SU-DHL-6 (cell line): ENCODE results near the gene PTPN11.

ENCODE experiments used
- H2AFZ ChIP-seq: fragments of 200-600 bp; sonication (generic); 2 replicates; pipeline ENCODE4 v1.6.1; 2014; ENCODE audit warnings: low read depth, mild to moderate bottlenecking, moderate library complexity, mixed read lengths, antibody characterized with exemption, low read length; ENCODE audit not compliant: severe bottlenecking
- H3F3A ChIP-seq: fragments of 200-600 bp; shearing (Covaris generic); 2 replicates; pipeline ENCODE4 v1.6.0; 2016; ENCODE audit warnings: antibody characterized with exemption, mild to moderate bottlenecking; ENCODE audit not compliant: insufficient read depth
- H3K27ac ChIP-seq: fragments of 200-600 bp; sonication (generic); 2 replicates; pipeline ENCODE4 v1.5.1; 2016; ENCODE audit warnings: low read depth, mild to moderate bottlenecking, low read length, moderate library complexity, mixed read lengths
- H3K27me3 ChIP-seq: fragments of 200-600 bp; sonication (generic), shearing (Covaris generic); 2 replicates; pipeline ENCODE4 v1.6.0; 2014; ENCODE audit warnings: mild to moderate bottlenecking, low read length
- H3K36me3 ChIP-seq: fragments of 200-600 bp; sonication (generic); 2 replicates; pipeline ENCODE4 v1.6.1; 2014; ENCODE audit warnings: mild to moderate bottlenecking, low read length, mixed read lengths
- H3K4me2 ChIP-seq: fragments of 300-600, 200-600 bp; shearing (Covaris generic), sonication (generic); 2 replicates; pipeline ENCODE4 v1.6.0; 2014; ENCODE audit warnings: low read length, low read depth, mild to moderate bottlenecking; ENCODE audit not compliant: poor library complexity, severe bottlenecking
- H3K4me3 ChIP-seq: fragments of 200-600 bp; sonication (generic); 2 replicates; pipeline ENCODE4 v1.5.1; 2014; ENCODE audit warnings: antibody characterized with exemption, low read length, mild to moderate bottlenecking, mixed read lengths; ENCODE audit not compliant: insufficient read depth, poor library complexity, severe bottlenecking
- H3K79me2 ChIP-seq: fragments of 200-600 bp; sonication (generic); 2 replicates; pipeline ENCODE4 v1.6.1; 2014; ENCODE audit warnings: mild to moderate bottlenecking, low read length, moderate library complexity; ENCODE audit not compliant: insufficient read depth
- H3K9ac ChIP-seq: fragments of 200-600 bp; sonication (generic); 2 replicates; pipeline ENCODE4 v1.7.0; 2014; ENCODE audit warnings: mild to moderate bottlenecking, low read length
- H3K9me2 ChIP-seq: fragments of 200-600 bp; sonication (generic); replicated peaks from 2 replicates; pipeline ENCODE4 v1.6.1; 2014; ENCODE audit warnings: low read length; ENCODE audit not compliant: insufficient read depth
- H3K9me3 ChIP-seq: fragments of 200-600 bp; sonication (generic); 2 replicates; pipeline ENCODE4 v1.6.1; 2014; ENCODE audit warnings: low read length, mixed read lengths; ENCODE audit not compliant: insufficient read depth
- H4K20me1 ChIP-seq: fragments of 200-600 bp; sonication (generic); 2 replicates; pipeline ENCODE4 v1.6.1; 2014; ENCODE audit warnings: low read depth, mild to moderate bottlenecking, antibody characterized with exemption, low read length, moderate library complexity, mixed read lengths
- EZH2phosphoT487 ChIP-seq: fragments of 200-600 bp; sonication (generic), shearing (Covaris generic); conservative IDR thresholded peaks from 2 replicates; pipeline ENCODE4 v1.6.1; 2018; ENCODE audit warnings: mild to moderate bottlenecking, antibody characterized with exemption, low read length, moderate library complexity, mixed read lengths
- TF ChIP-seq, protein P1 (sequence below): fragments of 200-600 bp; sonication (generic); IDR thresholded peaks from one replicate; pipeline ENCODE4 v1.5.1; 2017; ENCODE audit warnings: antibody characterized with exemption, mild to moderate bottlenecking, low read length, moderate library complexity; ENCODE audit not compliant: insufficient read depth, poor library complexity, severe bottlenecking

Gene PTPN11

GRCh38 chr12:112528521-112528920 is 109.8 kb downstream of the PTPN11 start:
- Histone ChIP-seq H3K4me2 (no peak overlapping the region), H3K9me3 (no peaks in the 10 kb centered on the region), H3K9ac (no peak overlapping the region), H3K27me3 (no peaks in the 10 kb centered on the region), H3F3A (no peaks in the 10 kb centered on the region), H3K4me3 (no peak overlapping the region), H3K79me2 (no peaks in the 10 kb centered on the region), H3K36me3 (no peaks in the 10 kb centered on the region), H3K27ac (no peak overlapping the region), H3K9me2 (no peaks in the 10 kb centered on the region), H2AFZ (no peak overlapping the region), H4K20me1 (no peaks in the 10 kb centered on the region; the same call in 1 of the 2 replicates)
- TF ChIP-seq EZH2phosphoT487 = no peak
- TF ChIP-seq, protein P1, sequence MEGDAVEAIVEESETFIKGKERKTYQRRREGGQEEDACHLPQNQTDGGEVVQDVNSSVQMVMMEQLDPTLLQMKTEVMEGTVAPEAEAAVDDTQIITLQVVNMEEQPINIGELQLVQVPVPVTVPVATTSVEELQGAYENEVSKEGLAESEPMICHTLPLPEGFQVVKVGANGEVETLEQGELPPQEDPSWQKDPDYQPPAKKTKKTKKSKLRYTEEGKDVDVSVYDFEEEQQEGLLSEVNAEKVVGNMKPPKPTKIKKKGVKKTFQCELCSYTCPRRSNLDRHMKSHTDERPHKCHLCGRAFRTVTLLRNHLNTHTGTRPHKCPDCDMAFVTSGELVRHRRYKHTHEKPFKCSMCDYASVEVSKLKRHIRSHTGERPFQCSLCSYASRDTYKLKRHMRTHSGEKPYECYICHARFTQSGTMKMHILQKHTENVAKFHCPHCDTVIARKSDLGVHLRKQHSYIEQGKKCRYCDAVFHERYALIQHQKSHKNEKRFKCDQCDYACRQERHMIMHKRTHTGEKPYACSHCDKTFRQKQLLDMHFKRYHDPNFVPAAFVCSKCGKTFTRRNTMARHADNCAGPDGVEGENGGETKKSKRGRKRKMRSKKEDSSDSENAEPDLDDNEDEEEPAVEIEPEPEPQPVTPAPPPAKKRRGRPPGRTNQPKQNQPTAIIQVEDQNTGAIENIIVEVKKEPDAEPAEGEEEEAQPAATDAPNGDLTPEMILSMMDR = no peak

GRCh38 chr12:112530941-112531340 is 112.2 kb downstream of the PTPN11 start:
- no peaks in the 10 kb centered on the region for H4K20me1 ChIP-seq
- no peak overlapping the region for H2AFZ ChIP-seq
- H3K27ac ChIP-seq = no peak overlapping the region
- no peaks in the 10 kb centered on the region for H3K9me3 ChIP-seq
- no peaks in the 10 kb centered on the region for H3K79me2 ChIP-seq
- no peak overlapping the region for H3K4me2 ChIP-seq
- no peak overlapping the region for H3K4me3 ChIP-seq
- TF ChIP-seq, protein P1 = no peak
- no peak for TF ChIP-seq EZH2phosphoT487
- no peaks in the 10 kb centered on the region for H3K27me3 ChIP-seq
- no peaks in the 10 kb centered on the region for H3F3A ChIP-seq
- H3K9ac ChIP-seq = no peak overlapping the region
- H3K9me2 ChIP-seq = no peaks in the 10 kb centered on the region
- no peaks in the 10 kb centered on the region for H3K36me3 ChIP-seq

DNA sequence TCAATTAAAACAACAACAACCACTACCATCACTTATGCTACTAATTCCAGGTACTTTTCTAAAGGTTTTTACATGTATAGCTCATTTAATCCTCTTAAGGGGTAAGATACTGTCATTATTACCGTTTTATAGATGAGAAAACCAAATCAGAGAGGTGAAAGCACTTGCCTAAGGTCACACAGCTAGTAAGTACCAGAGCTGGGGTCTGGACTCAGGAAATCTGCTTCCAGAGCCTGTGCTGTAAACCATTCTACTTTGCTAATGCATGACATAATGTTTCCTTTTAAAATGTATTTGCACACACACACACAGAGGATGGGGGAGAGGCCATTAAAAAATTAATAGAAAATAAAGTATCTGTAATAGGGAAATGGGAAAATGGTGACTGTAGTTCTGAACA is 113.4 kb downstream of the PTPN11 start:
- H3K9me2 ChIP-seq = no peaks in the 10 kb centered on the region
- no peaks in the 10 kb centered on the region for H3K9me3 ChIP-seq
- no peaks in the 10 kb centered on the region for H3F3A ChIP-seq
- no peak overlapping the region for H3K4me3 ChIP-seq
- H2AFZ ChIP-seq = no peak overlapping the region
- TF ChIP-seq, protein P1 = no peak
- TF ChIP-seq EZH2phosphoT487 = no peak
- H3K27me3 ChIP-seq = no peaks in the 10 kb centered on the region
- H3K36me3 ChIP-seq = no peaks in the 10 kb centered on the region
- no peak overlapping the region for H3K4me2 ChIP-seq
- H4K20me1 ChIP-seq = no peaks in the 10 kb centered on the region
- no peak overlapping the region for H3K27ac ChIP-seq
- H3K9ac ChIP-seq = no peak overlapping the region
- H3K79me2 ChIP-seq = no peaks in the 10 kb centered on the region

- H3K4me2 ChIP-seq = no peak overlapping the region
- no peaks in the 10 kb centered on the region for H3K36me3 ChIP-seq
- H3K27me3 ChIP-seq = no peaks in the 10 kb centered on the region
- TF ChIP-seq EZH2phosphoT487 = no peak
- TF ChIP-seq, protein P1 = no peak
- H2AFZ ChIP-seq = no peak overlapping the region
- no peak overlapping the region for H3K9ac ChIP-seq
- no peaks in the 10 kb centered on the region for H3K9me3 ChIP-seq
- H3F3A ChIP-seq = no peaks in the 10 kb centered on the region
- H3K9me2 ChIP-seq = no peaks in the 10 kb centered on the region
- H3K27ac ChIP-seq = no peak overlapping the region
- no peak overlapping the region for H3K4me3 ChIP-seq
- H3K79me2 ChIP-seq = no peaks in the 10 kb centered on the region
- no peaks in the 10 kb centered on the region for H4K20me1 ChIP-seq
Measured at GRCh38 chr12:112533528-112533927, 114.8 kb downstream of the PTPN11 start.
